Measurements from ENCODE around the gene EBF3.

GRCh38 chr10:129831150-129831549 lies 132.9 kb downstream of the EBF3 start:
- TF ChIP-seq CTCF (IDR thresholded peaks at IDR 0.05) (no peak), POLR2A (IDR thresholded peaks at IDR 0.05) (no peak)
